GM21515 (cell line): ENCODE results near the gene GBA3.

ENCODE experiments used
- ATAC-seq: cut with Tn5 transposase; IDR thresholded peaks from one replicate; pipeline ENCODE4 v1.9.1; 2021; ENCODE audit not compliant: unreplicated experiment

GBA3 gene

GRCh38 chr4:22692736-22693135 lies at the start of gene GBA3:
Gene GBA3 (plus strand): TSS chr4:22692937.
- no peak for ATAC-seq

DNA sequence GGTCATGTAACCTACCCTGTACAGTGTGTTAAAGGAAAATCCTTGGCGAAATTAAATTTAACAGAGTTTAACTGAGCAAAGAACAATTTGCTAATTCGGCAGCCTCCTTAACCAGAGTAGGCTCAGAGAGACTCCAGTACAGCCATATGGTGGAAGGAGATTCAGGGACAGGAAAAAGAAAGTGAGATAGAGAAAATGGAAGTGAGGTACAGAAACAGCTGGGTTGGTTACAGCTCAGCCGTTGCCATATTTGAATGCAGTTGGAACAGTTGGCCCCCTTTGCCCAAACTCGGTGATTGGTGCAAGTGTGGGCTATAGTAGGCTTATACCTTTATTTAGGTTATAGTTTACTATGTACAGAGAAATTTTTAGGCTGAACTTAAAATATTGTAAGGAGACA lies 48.8 kb upstream of the GBA3 start:
- ATAC-seq: no peak

GRCh38 chr4:22645481-22646182 lies 47.1 kb upstream of the GBA3 start:
- ATAC-seq: no peak

- ATAC-seq: no peak
These were observed 43.7 kb upstream of the GBA3 start for GRCh38 chr4:22648996-22649395.

GRCh38 chr4:22650771-22651170 lies 42.0 kb upstream of the GBA3 start:
- no peak for ATAC-seq

DNA sequence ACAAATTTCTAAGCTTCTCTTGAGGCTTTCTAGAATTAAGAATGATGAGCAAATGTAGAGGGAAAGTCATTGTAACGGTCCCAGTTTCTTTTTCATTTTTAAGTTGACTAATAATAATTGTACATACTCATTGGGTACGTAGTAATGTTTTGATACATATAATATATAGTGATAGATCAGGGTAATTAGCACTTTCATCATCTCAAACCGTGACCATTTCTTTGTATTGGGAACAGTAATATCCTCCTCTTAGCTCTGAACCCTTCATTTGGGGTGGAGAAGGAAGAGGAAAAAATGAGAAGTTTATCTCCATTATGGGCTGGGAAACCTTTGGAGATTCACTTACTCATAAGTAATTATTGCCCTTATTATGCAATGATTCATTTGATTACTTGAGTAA lies 39.0 kb upstream of the GBA3 start:
- ATAC-seq: no peak

DNA sequence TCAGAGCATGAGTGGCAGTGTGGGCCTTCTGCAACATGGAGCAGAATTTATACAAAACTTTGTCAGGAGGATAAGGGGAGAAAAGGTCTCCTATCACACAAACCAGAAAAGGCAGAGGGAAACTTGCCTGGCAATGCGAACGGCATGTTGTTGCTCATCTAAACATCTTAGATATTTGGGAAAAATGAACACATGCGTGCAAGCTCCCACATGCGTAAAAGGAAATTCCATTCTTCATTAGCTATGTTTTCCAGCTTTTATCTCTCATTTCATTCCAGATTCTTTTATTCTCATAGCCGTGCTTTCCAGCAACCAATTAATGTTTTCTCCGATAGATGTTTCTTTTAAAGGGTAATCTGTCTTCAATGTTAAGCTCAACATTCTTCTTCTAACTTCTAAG lies 31.3 kb upstream of the GBA3 start:
- ATAC-seq: no peak

- ATAC-seq: no peak
These were observed 25.3 kb upstream of the GBA3 start for GRCh38 chr4:22667332-22667940.

DNA sequence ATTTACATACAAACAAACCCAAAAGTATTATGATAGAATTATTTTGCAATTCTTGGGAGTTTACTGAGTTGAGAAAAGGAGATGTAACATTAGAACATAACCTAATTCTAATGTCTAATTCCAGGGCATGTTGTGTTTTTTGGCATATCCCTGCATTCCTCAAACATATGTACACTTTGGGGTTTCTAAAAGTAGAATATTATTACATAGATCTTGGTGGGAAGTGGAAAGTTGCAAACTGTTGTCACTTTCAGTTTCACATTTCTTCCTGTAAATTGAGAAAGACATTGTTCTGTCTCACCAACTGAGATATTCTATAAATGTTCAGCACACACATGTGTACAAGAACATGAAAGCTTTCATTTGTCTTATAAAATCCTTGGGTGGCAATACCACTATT lies 24.4 kb upstream of the GBA3 start:
- no peak for ATAC-seq

DNA sequence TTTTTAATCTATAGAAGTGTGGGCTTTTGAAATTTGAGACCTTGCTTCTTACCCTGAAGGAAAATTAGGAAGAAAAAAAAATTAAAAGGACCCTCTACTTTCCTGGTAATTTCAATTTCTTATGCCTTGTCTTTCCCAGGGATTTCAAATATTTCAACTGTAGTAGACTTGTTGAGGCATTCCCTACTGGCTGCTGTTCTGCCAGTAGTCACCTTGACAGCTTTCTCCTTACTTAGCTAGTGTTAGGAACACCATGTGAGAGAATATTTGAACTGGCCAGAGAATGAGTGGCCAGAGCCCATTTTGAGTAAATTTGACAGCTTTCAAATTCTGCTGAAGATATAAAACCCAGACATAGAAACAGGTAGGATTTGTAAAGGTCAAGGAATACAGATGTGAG lies 24.0 kb upstream of the GBA3 start:
- no peak for ATAC-seq

GRCh38 chr4:22670956-22671355 lies 21.8 kb upstream of the GBA3 start:
- ATAC-seq: no peak

GRCh38 chr4:22672519-22672918 lies 20.2 kb upstream of the GBA3 start:
- ATAC-seq: no peak

DNA sequence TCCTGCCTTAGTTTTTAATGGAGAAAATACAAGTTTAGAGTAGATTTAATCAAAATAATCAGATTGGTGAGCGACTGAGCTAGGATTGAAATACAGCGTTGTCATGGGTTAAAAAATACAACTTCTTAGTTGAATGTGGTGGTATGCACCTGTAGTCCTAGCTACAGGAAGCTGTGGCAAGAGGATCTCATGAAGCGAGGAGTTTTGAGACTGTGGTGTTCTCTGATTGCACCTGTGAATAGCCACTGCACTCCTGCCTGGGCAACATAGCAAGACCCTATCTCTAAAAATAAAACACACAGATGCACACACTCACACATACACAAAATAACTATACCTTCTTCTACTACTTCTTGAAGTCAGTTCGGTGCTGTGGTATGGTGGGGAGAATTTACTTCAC lies 19.8 kb upstream of the GBA3 start:
- ATAC-seq: no peak

DNA sequence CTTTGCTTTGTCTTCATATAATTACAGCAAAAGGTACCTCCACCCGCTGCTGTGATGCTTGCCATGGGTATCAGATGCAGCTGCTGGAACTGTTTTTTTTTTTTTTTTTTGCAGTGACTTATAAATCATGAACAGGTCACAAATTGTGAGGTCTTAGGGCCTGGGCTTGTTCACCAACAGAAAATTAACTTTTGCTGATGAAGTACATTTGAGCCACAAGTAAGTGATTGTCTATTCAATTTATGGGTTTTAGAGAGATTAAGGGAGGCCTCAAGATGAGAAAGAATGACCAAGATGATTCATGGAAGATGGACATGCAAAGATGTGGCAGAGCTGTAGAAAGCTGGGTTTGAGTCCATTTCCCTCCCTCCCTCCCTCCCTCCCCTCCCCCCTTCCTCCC lies 18.0 kb upstream of the GBA3 start:
- ATAC-seq: no peak

GRCh38 chr4:22676063-22676462 lies 16.7 kb upstream of the GBA3 start:
- no peak for ATAC-seq

GRCh38 chr4:22677780-22678179 lies 15.0 kb upstream of the GBA3 start:
- ATAC-seq: no peak

- no peak for ATAC-seq
These were observed 13.5 kb upstream of the GBA3 start for GRCh38 chr4:22678940-22679854.

DNA sequence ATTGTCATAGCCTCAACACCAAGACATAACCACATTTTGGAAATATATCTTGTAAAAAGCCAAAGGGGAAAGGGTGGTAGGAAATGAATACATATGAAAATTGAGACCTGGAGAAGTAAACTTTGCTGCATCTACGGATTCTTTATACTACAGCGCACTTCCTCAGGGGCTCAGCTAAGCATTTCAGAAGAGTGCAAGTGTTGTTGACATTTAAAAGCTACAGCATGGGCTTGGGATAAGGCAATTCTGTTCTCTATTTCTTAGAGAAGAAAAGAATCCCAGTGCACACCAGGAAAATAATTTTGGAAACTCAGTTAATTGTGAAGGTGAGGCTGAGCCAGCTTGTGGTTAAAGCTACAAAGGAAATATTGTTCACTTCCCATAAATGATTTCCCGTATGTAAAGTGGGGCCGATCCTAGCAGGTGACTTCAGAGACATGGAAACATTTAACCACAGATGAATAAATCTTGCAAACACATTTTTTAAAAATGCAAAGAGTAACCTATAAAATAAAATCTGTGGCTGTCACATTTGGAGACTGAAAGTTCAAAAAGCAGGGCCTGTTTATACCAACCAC lies 12.6 kb upstream of the GBA3 start:
- no peak for ATAC-seq

GRCh38 chr4:22683726-22684125 lies 9.0 kb upstream of the GBA3 start:
- no peak for ATAC-seq

GRCh38 chr4:22686141-22686540 lies 6.6 kb upstream of the GBA3 start:
- no peak for ATAC-seq

GRCh38 chr4:22688236-22688635 lies 4.5 kb upstream of the GBA3 start:
- ATAC-seq: no peak

GRCh38 chr4:22689428-22689827 lies 3.3 kb upstream of the GBA3 start:
- no peak for ATAC-seq
